Endodermal cell (in vitro differentiated cells): Measurements from ENCODE around the gene SLC11A1. TPM values are rescaled to one million over a fixed set of nuclear protein-coding genes. Genes with fewer than 3 reads are reported as not detected.

Experiments
- DNase-seq: peaks from one replicate; pipeline ENCODE4 v3.0.0-alpha.2; 2017
- H3K27ac ChIP-seq: 2 replicates; pipeline ENCODE4 v1.5.1; 2013; ENCODE audit warnings: mild to moderate bottlenecking, low read depth, low read length, moderate library complexity
- H3K27me3 ChIP-seq: 2 replicates; pipeline ENCODE4 v1.6.1; 2013; ENCODE audit warnings: mild to moderate bottlenecking, low read length, moderate library complexity; ENCODE audit not compliant: insufficient read depth, control insufficient read depth, poor library complexity, severe bottlenecking
- H3K36me3 ChIP-seq: 2 replicates; pipeline ENCODE4 v1.7.0; 2013; ENCODE audit warnings: mild to moderate bottlenecking, low read length, moderate library complexity; ENCODE audit not compliant: control insufficient read depth, insufficient read depth
- H3K4me1 ChIP-seq: one replicate; pipeline ENCODE4 v1.7.0; 2013; ENCODE audit warnings: low read length; ENCODE audit not compliant: control insufficient read depth, insufficient read depth
- H3K4me3 ChIP-seq: 2 replicates; pipeline ENCODE4 v1.5.1; 2013; ENCODE audit warnings: mild to moderate bottlenecking, low read length, moderate library complexity
- H3K9ac ChIP-seq: 2 replicates; pipeline ENCODE4 v1.6.1; 2013; ENCODE audit warnings: mild to moderate bottlenecking, low read length, moderate library complexity; ENCODE audit not compliant: poor library complexity, severe bottlenecking; ENCODE audit errors: extremely low read depth
- H3K9me3 ChIP-seq: 2 replicates; pipeline ENCODE4 v1.6.1; 2013; ENCODE audit warnings: mild to moderate bottlenecking, low read length, moderate library complexity; ENCODE audit not compliant: control insufficient read depth
- H3K27ac Mint-ChIP-seq: 2 replicates; pipeline ENCODE4 v1.8.0; 2020; ENCODE audit warnings: mixed read lengths
- H3K27me3 Mint-ChIP-seq: 2 replicates; pipeline ENCODE4 v1.8.0; 2021; ENCODE audit warnings: mild to moderate bottlenecking, mixed read lengths; ENCODE audit not compliant: insufficient read depth
- H3K36me3 Mint-ChIP-seq: 2 replicates; pipeline ENCODE4 v1.8.0; 2020; ENCODE audit warnings: low read depth, mixed read lengths
- H3K4me1 Mint-ChIP-seq: 2 replicates; pipeline ENCODE4 v1.8.0; 2020; ENCODE audit warnings: mixed read lengths
- H3K4me3 Mint-ChIP-seq: 2 replicates; pipeline ENCODE4 v1.8.0; 2020; ENCODE audit warnings: mild to moderate bottlenecking, moderate library complexity, mixed read lengths
- H3K9me3 Mint-ChIP-seq: 2 replicates; pipeline ENCODE4 v1.8.0; 2020; ENCODE audit warnings: mild to moderate bottlenecking, mixed read lengths
- WGBS, 2 experiments: methylation state at CpG; one replicate each; pipeline versions ENCODE4 v1.1.5 to v1.1.7; 2013; ENCODE audit warnings: missing lambda C conversion rate in 2 of 2, mixed read lengths in 1 of 2; ENCODE audit not compliant: insufficient coverage in 1 of 2, insufficient read length in 1 of 2; 5-methylcytosine and 5-hydroxymethylcytosine counted together
- total RNA-seq, 2 donors: library from RNA; stranded (reverse); fragmentation: NEBNext Ultra II Directional in 1 of 2; extraction: Animal tissue kit (Norgen Biotek cat#: 25700) in 1 of 2; gene quantifications; 2 replicates in 1 of 2; 3 replicates in 1 of 2; pipeline ENCODE4 v1.2.1, GENCODE V29; 2021
- TF ChIP-seq, protein P1 (sequence below): fragments of 200-600 bp; sonication (generic); conservative IDR thresholded peaks from 2 replicates; pipeline ENCODE4 v1.5.0; 2021; ENCODE audit warnings: antibody characterized with exemption, mild to moderate bottlenecking

Gene SLC11A1
- total RNA-seq, 2 donors from 2014 or later: 0.09 TPM; not detected in 1

DNA sequence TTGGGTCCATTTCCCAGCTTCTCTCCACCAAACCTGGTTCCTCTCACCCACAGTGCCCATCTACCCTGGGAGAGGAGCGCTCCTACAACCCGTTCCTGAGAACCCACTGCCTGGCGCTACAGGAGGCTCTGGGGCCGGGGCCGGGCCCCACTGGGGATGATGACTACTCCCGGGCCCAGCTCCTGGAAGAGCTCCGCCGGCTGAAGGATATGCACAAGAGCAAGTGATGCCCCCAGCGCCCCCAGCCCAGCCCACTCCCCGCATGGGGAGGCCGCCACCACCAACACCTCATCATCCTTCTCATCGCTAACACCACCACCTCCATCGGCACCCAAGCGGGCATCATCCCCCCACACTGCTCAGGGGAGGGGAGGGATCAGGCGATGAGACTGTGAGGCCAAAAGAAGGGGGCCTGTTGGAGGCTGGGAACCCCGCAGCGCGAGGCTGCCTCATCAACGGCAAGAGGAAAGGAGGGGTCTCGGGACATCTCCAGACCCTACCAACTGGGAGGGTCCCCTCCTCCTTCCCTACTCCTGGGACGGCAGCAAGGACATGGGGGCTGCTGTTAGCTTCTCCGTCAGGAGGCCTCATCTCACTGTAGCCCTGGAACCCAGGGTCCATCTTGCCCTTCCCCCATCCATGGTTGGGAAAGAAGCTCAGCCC is 37.2 kb upstream of the SLC11A1 start:
- DNase-seq: no peak

DNA sequence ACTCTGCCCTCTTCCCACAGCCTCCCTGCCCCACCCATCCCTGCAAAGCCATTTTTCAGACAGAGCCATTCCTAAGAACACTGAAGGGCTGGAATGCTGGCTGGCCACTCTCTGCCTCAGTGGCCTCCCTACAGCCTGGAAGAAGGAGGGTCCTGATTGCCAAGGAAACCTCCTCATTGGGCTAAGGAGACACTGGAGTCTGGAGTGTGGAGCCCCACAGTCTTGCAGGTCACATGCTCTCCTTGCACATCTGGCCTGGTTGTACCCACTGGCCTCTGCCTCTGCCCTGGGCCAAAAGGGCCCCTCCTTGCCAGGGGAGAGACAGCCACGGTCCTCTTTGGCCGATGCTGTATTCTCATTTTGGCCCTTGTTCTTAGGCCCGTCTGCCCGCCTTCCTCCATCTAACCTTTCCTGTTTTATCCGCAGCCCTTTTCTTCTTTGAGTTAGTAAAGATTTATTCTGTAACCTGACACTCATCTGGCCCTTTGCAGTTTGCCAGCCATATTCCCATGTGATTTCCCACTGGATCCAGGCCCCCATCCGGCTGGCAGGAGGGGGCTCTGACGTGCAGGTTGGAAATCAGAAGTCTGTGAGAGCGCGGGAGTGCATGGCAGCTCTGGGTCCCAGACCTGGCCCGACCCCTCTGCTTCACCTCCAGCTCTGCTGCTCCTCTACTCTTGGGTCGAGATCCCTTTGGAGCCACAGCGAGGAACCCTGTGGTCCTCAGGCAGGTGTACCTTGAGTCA is 36.4 kb upstream of the SLC11A1 start:
- no peaks in the 10 kb centered on the region for H3K9me3 ChIP-seq
- Mint-ChIP-seq H3K27ac (no peak overlapping the region), H3K4me3 (no peak overlapping the region), H3K4me1 (no peaks in the 10 kb centered on the region), H3K27me3 (peaks cover 2% of the 10 kb centered on the region), H3K36me3 (peaks cover 2% of the 10 kb centered on the region), H3K9me3 (peaks cover 11% of the 10 kb centered on the region)
- H3K36me3 ChIP-seq: no peaks in the 10 kb centered on the region
- no peak overlapping the region for H3K9ac ChIP-seq
- DNase-seq: peak; percentile 27
- no peaks in the 10 kb centered on the region for H3K4me1 ChIP-seq
- 88 to 90% methylated on average over 12 of the region's 12 CpGs for WGBS, 2 experiments
- TF ChIP-seq, protein P1, sequence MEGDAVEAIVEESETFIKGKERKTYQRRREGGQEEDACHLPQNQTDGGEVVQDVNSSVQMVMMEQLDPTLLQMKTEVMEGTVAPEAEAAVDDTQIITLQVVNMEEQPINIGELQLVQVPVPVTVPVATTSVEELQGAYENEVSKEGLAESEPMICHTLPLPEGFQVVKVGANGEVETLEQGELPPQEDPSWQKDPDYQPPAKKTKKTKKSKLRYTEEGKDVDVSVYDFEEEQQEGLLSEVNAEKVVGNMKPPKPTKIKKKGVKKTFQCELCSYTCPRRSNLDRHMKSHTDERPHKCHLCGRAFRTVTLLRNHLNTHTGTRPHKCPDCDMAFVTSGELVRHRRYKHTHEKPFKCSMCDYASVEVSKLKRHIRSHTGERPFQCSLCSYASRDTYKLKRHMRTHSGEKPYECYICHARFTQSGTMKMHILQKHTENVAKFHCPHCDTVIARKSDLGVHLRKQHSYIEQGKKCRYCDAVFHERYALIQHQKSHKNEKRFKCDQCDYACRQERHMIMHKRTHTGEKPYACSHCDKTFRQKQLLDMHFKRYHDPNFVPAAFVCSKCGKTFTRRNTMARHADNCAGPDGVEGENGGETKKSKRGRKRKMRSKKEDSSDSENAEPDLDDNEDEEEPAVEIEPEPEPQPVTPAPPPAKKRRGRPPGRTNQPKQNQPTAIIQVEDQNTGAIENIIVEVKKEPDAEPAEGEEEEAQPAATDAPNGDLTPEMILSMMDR: no peak
- no peak overlapping the region for H3K4me3 ChIP-seq
- H3K27ac ChIP-seq: no peak overlapping the region
- no peaks in the 10 kb centered on the region for H3K27me3 ChIP-seq

More for the DNA sequence above, 37.2 kb upstream of the SLC11A1 start:
- Mint-ChIP-seq H3K9me3 (peaks cover 10% of the 10 kb centered on the region), H3K4me3 (no peak overlapping the region), H3K27me3 (peaks cover 2% of the 10 kb centered on the region), H3K36me3 (peaks cover 2% of the 10 kb centered on the region), H3K4me1 (no peaks in the 10 kb centered on the region), H3K27ac (no peak overlapping the region)
- no peaks in the 10 kb centered on the region for H3K27me3 ChIP-seq
- H3K4me3 ChIP-seq: no peak overlapping the region
- no peaks in the 10 kb centered on the region for H3K4me1 ChIP-seq
- H3K27ac ChIP-seq: no peak overlapping the region
- WGBS, 2 experiments: 89 to 98% methylated on average over 14 to 22 of the region's 22 CpGs
- no peak overlapping the region for H3K9ac ChIP-seq
- no peaks in the 10 kb centered on the region for H3K9me3 ChIP-seq
- no peaks in the 10 kb centered on the region for H3K36me3 ChIP-seq
- TF ChIP-seq, protein P1: no peak

DNA sequence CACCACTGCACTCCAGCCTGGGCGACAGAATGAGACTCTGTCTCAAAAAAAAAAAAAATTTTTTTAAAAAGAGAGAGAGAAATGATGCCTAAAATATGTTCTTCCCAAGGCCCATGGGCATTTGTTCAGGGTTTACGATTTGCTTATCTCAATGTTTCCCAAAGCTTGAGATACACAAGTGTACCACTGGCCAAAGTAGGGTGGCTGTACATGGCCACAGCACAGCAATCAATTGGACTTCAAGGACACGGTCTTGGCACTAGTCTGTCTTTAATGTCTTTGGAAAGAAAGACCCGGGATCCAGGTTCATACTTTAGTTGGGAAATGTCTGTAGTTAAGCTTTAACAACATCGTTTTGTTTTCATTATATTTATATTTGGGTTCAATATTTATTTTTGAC is 34.9 kb upstream of the SLC11A1 start:
- Mint-ChIP-seq H3K27me3 (peaks cover 2% of the 10 kb centered on the region), H3K27ac (no peak overlapping the region), H3K9me3 (peaks cover 24% of the 10 kb centered on the region), H3K4me3 (no peak overlapping the region), H3K4me1 (no peaks in the 10 kb centered on the region), H3K36me3 (no peaks in the 10 kb centered on the region)
- Histone ChIP-seq H3K27me3 (no peaks in the 10 kb centered on the region), H3K36me3 (no peaks in the 10 kb centered on the region), H3K9me3 (peaks cover 14% of the 10 kb centered on the region), H3K9ac (no peak overlapping the region), H3K4me1 (no peaks in the 10 kb centered on the region), H3K27ac (no peak overlapping the region), H3K4me3 (no peak overlapping the region)
- TF ChIP-seq, protein P1: no peak
- no peak for DNase-seq
- 97 to 100% methylated on average over 3 to 5 of the region's 5 CpGs for WGBS, 2 experiments
